Activated CD8-positive, alpha-beta T cell treated with anti-CD3 and anti-CD28 coated beads, Interleukin-2, amount 10 ng/mL, durations not matched to agents 7 days and 5 days (primary cell): Measurements from ENCODE around the gene MARCKS. TPM values are rescaled to one million over a fixed set of nuclear protein-coding genes. Genes with fewer than 3 reads are reported as not detected.

Source experiments
- ATAC-seq: fragments of 150-1000 bp; cut with Tn5 transposase; one replicate; pipeline ENCODE4 v1.10.0; 2021; ENCODE audit warnings: moderate library complexity
- CTCF ChIA-PET: fragments of 350-600 bp; sonication (Branson Sonifier 250); formaldehyde crosslinking; loops from one replicate; lab custom pipeline; 2021; ENCODE audit warnings: antibody characterized with exemption; lab: Charles Lee
- POLR2A ChIA-PET: fragments of 350-600 bp; sonication (Branson Sonifier 250); formaldehyde crosslinking; loops from one replicate; lab custom pipeline; 2021; ENCODE audit warnings: antibody characterized with exemption; lab: Charles Lee
- DNase-seq: peaks from one replicate; pipeline ENCODE4 v3.0.0-alpha.2; 2020
- H3K27ac Mint-ChIP-seq: one replicate; pipeline ENCODE4 v1.8.0; 2021; ENCODE audit warnings: mild to moderate bottlenecking, mixed read lengths
- H3K27me3 Mint-ChIP-seq: one replicate; pipeline ENCODE4 v1.8.0; 2021; ENCODE audit warnings: low read depth, mixed read lengths
- H3K36me3 Mint-ChIP-seq: one replicate; pipeline ENCODE4 v1.8.0; 2021; ENCODE audit warnings: low read depth, mixed read lengths
- H3K4me1 Mint-ChIP-seq: one replicate; pipeline ENCODE4 v1.8.0; 2021; ENCODE audit warnings: low read depth, mixed read lengths
- H3K4me3 Mint-ChIP-seq: one replicate; pipeline ENCODE4 v1.8.0; 2021; ENCODE audit warnings: mild to moderate bottlenecking, mixed read lengths
- H3K9me3 Mint-ChIP-seq: one replicate; pipeline ENCODE4 v1.8.0; 2022; ENCODE audit warnings: mixed read lengths; ENCODE audit not compliant: insufficient read depth
- total RNA-seq, 2 experiments: library from RNA; stranded (reverse); gene quantifications; one replicate each; pipeline ENCODE4 v1.2.3, GENCODE V29; 2021

Gene MARCKS
- total RNA-seq, 2 experiments from 2014 or later, result 0.05 to 0.08 TPM

- ATAC-seq (no peak), DNase-seq (peak; percentile 24)
- no peak overlapping the region for H3K27ac Mint-ChIP-seq
- H3K36me3 Mint-ChIP-seq, result peaks cover 4% of the 10 kb centered on the region
- H3K9me3 Mint-ChIP-seq, result no peaks in the 10 kb centered on the region
- ChIA-PET POLR2A (no interaction called here), CTCF (interaction anchor here (1.4 kb wide), 1 partner anchor 549 kb away, joined by 5 read pairs; no protein-coding TSS in a partner anchor)
- H3K27me3 Mint-ChIP-seq, result peaks cover 51% of the 10 kb centered on the region
- peak overlapping the region; percentile 16 for H3K4me3 Mint-ChIP-seq
- H3K4me1 Mint-ChIP-seq, result peaks cover 18% of the 10 kb centered on the region
Measured at GRCh38 chr6:113855500-113856374, 1.4 kb upstream of the MARCKS start.

GRCh38 chr6:113856375-113856624 is 845 bp upstream of the MARCKS start:
- H3K9me3 Mint-ChIP-seq, result no peaks in the 10 kb centered on the region
- DNase-seq (no peak), ATAC-seq (no peak)
- ChIA-PET CTCF (interaction anchor here (1.4 kb wide), 1 partner anchor 550 kb away, joined by 5 read pairs; no protein-coding TSS in a partner anchor), POLR2A (no interaction called here)
- H3K4me1 Mint-ChIP-seq, result peaks cover 18% of the 10 kb centered on the region
- no peak overlapping the region for H3K27ac Mint-ChIP-seq
- peaks cover 49% of the 10 kb centered on the region for H3K27me3 Mint-ChIP-seq
- H3K4me3 Mint-ChIP-seq, result no peak overlapping the region
- peaks cover 4% of the 10 kb centered on the region for H3K36me3 Mint-ChIP-seq

- CTCF ChIA-PET, result interaction anchor here (0.6 to 1.8 kb wide), 19 partner anchors 8 to 1678 kb away, joined by 3 to 17 read pairs (median 3); no protein-coding TSS in a partner anchor
- DNase-seq (peak; percentile 22), ATAC-seq (no peak)
- Mint-ChIP-seq H3K27me3 (peaks cover 39% of the 10 kb centered on the region), H3K36me3 (peaks cover 4% of the 10 kb centered on the region), H3K4me3 (no peak overlapping the region), H3K9me3 (no peaks in the 10 kb centered on the region), H3K4me1 (peaks cover 18% of the 10 kb centered on the region), H3K27ac (no peak overlapping the region)
- POLR2A ChIA-PET, result no interaction called here
Measured at GRCh38 chr6:113857556-113858479, 673 bp downstream of the MARCKS start.

- H3K4me3 Mint-ChIP-seq, result peak overlapping the region; percentile 18
- no peak overlapping the region for H3K27ac Mint-ChIP-seq
- peaks cover 4% of the 10 kb centered on the region for H3K36me3 Mint-ChIP-seq
- peaks cover 30% of the 10 kb centered on the region for H3K27me3 Mint-ChIP-seq
- no peaks in the 10 kb centered on the region for H3K9me3 Mint-ChIP-seq
- DNase-seq, result peak; percentile 80
- CTCF ChIA-PET, result interaction anchor here (0.6 to 1.8 kb wide), 24 partner anchors 9 to 1679 kb away, joined by 3 to 17 read pairs (median 3); no protein-coding TSS in a partner anchor
- POLR2A ChIA-PET, result no interaction called here
- peak; percentile 96 for ATAC-seq
- peaks cover 18% of the 10 kb centered on the region for H3K4me1 Mint-ChIP-seq
Measured at GRCh38 chr6:113858480-113859348, 1.6 kb downstream of the MARCKS start.

GRCh38 chr6:113859349-113860180 is 2.4 kb downstream of the MARCKS start:
- ChIA-PET POLR2A (no interaction called here), CTCF (interaction anchor here (0.6 to 1.8 kb wide), 18 partner anchors 8 to 1680 kb away, joined by 3 to 17 read pairs (median 3); no protein-coding TSS in a partner anchor)
- H3K27ac Mint-ChIP-seq, result no peak overlapping the region
- no peak for ATAC-seq
- no peak for DNase-seq
- H3K4me3 Mint-ChIP-seq, result no peak overlapping the region
- H3K27me3 Mint-ChIP-seq, result peaks cover 23% of the 10 kb centered on the region
- H3K9me3 Mint-ChIP-seq, result no peaks in the 10 kb centered on the region
- H3K36me3 Mint-ChIP-seq, result peaks cover 4% of the 10 kb centered on the region
- H3K4me1 Mint-ChIP-seq, result peaks cover 18% of the 10 kb centered on the region

GRCh38 chr6:113860181-113860955 is 3.2 kb downstream of the MARCKS start:
- Mint-ChIP-seq H3K36me3 (peaks cover 4% of the 10 kb centered on the region), H3K4me3 (no peak overlapping the region), H3K4me1 (peaks cover 18% of the 10 kb centered on the region), H3K27me3 (peaks cover 21% of the 10 kb centered on the region), H3K9me3 (no peaks in the 10 kb centered on the region), H3K27ac (no peak overlapping the region)
- ChIA-PET CTCF (interaction anchor here (1.8 kb wide), 1 partner anchor 1681 kb away, joined by 17 read pairs; no protein-coding TSS in a partner anchor), POLR2A (no interaction called here)
- DNase-seq (no peak), ATAC-seq (no peak)

- Mint-ChIP-seq H3K4me3 (no peak overlapping the region), H3K4me1 (peaks cover 18% of the 10 kb centered on the region), H3K9me3 (no peaks in the 10 kb centered on the region), H3K27ac (no peak overlapping the region), H3K36me3 (peaks cover 4% of the 10 kb centered on the region), H3K27me3 (peaks cover 23% of the 10 kb centered on the region)
- ChIA-PET CTCF (no interaction called here), POLR2A (no interaction called here)
- no peak for DNase-seq
- no peak for ATAC-seq
Measured at GRCh38 chr6:113862112-113862511, 5.0 kb downstream of the MARCKS start.

- ATAC-seq, result no peak
- CTCF ChIA-PET, result interaction anchor here (1.0 to 1.1 kb wide), 2 partner anchors 8 to 12 kb away, joined by 3 to 6 read pairs; no protein-coding TSS in a partner anchor
Measured at GRCh38 chr6:113870917-113871316, 13.8 kb downstream of the MARCKS start.

GRCh38 chr6:113871975-113872374 is 14.8 kb downstream of the MARCKS start:
- no peaks in the 10 kb centered on the region for H3K36me3 Mint-ChIP-seq
- ChIA-PET POLR2A (no interaction called here), CTCF (no interaction called here)
- peaks cover 25% of the 10 kb centered on the region for H3K27me3 Mint-ChIP-seq
- H3K4me1 Mint-ChIP-seq, result peaks cover 6% of the 10 kb centered on the region
- DNase-seq (no peak), ATAC-seq (no peak)
- no peak overlapping the region for H3K4me3 Mint-ChIP-seq
- no peaks in the 10 kb centered on the region for H3K9me3 Mint-ChIP-seq
- H3K27ac Mint-ChIP-seq, result no peak overlapping the region

More at GRCh38 chr6:113870917-113871316, 13.8 kb downstream of the MARCKS start:
- no peak overlapping the region for H3K27ac Mint-ChIP-seq
- H3K4me3 Mint-ChIP-seq, result no peak overlapping the region
- no peaks in the 10 kb centered on the region for H3K9me3 Mint-ChIP-seq
- peaks cover 6% of the 10 kb centered on the region for H3K4me1 Mint-ChIP-seq
- peaks cover 24% of the 10 kb centered on the region for H3K27me3 Mint-ChIP-seq
- no peak for DNase-seq
- POLR2A ChIA-PET, result no interaction called here
- no peaks in the 10 kb centered on the region for H3K36me3 Mint-ChIP-seq
